C4-2B (cell line): ENCODE data around the gene ARHGEF16.

Experiments
- ZFX ChIP-seq: fragments of 450-650 bp; IDR thresholded peaks from 2 replicates; pipeline ENCODE4 v1.6.1; 2017
- TF ChIP-seq, protein P1 (sequence below): fragments of 450-650 bp; conservative IDR thresholded peaks from 2 replicates; pipeline ENCODE4 v1.5.1; 2017; ENCODE audit warnings: mild to moderate bottlenecking

GRCh38 chr1:3491291-3492246 is 37.1 kb downstream of the ARHGEF16 start:
- TF ChIP-seq, protein P1, sequence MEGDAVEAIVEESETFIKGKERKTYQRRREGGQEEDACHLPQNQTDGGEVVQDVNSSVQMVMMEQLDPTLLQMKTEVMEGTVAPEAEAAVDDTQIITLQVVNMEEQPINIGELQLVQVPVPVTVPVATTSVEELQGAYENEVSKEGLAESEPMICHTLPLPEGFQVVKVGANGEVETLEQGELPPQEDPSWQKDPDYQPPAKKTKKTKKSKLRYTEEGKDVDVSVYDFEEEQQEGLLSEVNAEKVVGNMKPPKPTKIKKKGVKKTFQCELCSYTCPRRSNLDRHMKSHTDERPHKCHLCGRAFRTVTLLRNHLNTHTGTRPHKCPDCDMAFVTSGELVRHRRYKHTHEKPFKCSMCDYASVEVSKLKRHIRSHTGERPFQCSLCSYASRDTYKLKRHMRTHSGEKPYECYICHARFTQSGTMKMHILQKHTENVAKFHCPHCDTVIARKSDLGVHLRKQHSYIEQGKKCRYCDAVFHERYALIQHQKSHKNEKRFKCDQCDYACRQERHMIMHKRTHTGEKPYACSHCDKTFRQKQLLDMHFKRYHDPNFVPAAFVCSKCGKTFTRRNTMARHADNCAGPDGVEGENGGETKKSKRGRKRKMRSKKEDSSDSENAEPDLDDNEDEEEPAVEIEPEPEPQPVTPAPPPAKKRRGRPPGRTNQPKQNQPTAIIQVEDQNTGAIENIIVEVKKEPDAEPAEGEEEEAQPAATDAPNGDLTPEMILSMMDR: peak; percentile 98
- no peak for TF ChIP-seq ZFX
